ENCODE results near the gene PRTN3.

PRTN3 gene

GRCh38 chr19:855566-856120 lies 14.8 kb downstream of the PRTN3 start:
- no peak for TF ChIP-seq TAF1 (IDR thresholded peaks at IDR 0.05; ENCODE audit: borderline replicate concordance, insufficient read depth, low read length)
- TF ChIP-seq SIN3A (IDR thresholded peaks at IDR 0.05; ENCODE audit: borderline replicate concordance, insufficient read depth, low read length): no peak
- TF ChIP-seq REST (IDR thresholded peaks at IDR 0.05; ENCODE audit: insufficient read depth in 1 of 2, low read depth in 2 of 2, low read length in 2 of 2): no peak
- no peak for TF ChIP-seq POLR2AphosphoS5 (IDR thresholded peaks at IDR 0.05; ENCODE audit: low read depth, low read length)
- TF ChIP-seq FOXP2 (optimal IDR thresholded peaks at IDR 0.05; ENCODE audit: borderline replicate concordance, extremely low read depth, extremely low read length, insufficient read depth): no peak

GRCh38 chr19:858284-858683 lies 17.5 kb downstream of the PRTN3 start:
- TF ChIP-seq SIN3A (IDR thresholded peaks at IDR 0.05; ENCODE audit: borderline replicate concordance, insufficient read depth, low read length) (no peak), FOXP2 (optimal IDR thresholded peaks at IDR 0.05; ENCODE audit: borderline replicate concordance, extremely low read depth, extremely low read length, insufficient read depth) (no peak), TAF1 (IDR thresholded peaks at IDR 0.05; ENCODE audit: borderline replicate concordance, insufficient read depth, low read length) (no peak), REST (IDR thresholded peaks at IDR 0.05; ENCODE audit: insufficient read depth in 1 of 2, low read depth in 2 of 2, low read length in 2 of 2) (no peak), POLR2AphosphoS5 (IDR thresholded peaks at IDR 0.05; ENCODE audit: low read depth, low read length) (no peak)

- TF ChIP-seq SIN3A (IDR thresholded peaks at IDR 0.05; ENCODE audit: borderline replicate concordance, insufficient read depth, low read length) (no peak), TAF1 (IDR thresholded peaks at IDR 0.05; ENCODE audit: borderline replicate concordance, insufficient read depth, low read length) (no peak), FOXP2 (optimal IDR thresholded peaks at IDR 0.05; ENCODE audit: borderline replicate concordance, extremely low read depth, extremely low read length, insufficient read depth) (no peak), REST (IDR thresholded peaks at IDR 0.05; ENCODE audit: insufficient read depth in 1 of 2, low read depth in 2 of 2, low read length in 2 of 2) (no peak), POLR2AphosphoS5 (IDR thresholded peaks at IDR 0.05; ENCODE audit: low read depth, low read length) (no peak)
Observed at GRCh38 chr19:858868-859843, 18.4 kb downstream of the PRTN3 start, which contains the start of gene CFD. Gene CFD, plus strand, starts transcription at chr19:859664. Its CDS starts 26 bp downstream, at chr19:859690.

- no peak for TF ChIP-seq FOXP2 (optimal IDR thresholded peaks at IDR 0.05; ENCODE audit: borderline replicate concordance, extremely low read depth, extremely low read length, insufficient read depth)
Observed at GRCh38 chr19:861141-861755, 20.4 kb downstream of the PRTN3 start.

GRCh38 chr19:861756-862580 lies 21.2 kb downstream of the PRTN3 start:
- TF ChIP-seq REST (IDR thresholded peaks at IDR 0.05; ENCODE audit: insufficient read depth in 1 of 2, low read depth in 2 of 2, low read length in 2 of 2) (no peak), FOXP2 (optimal IDR thresholded peaks at IDR 0.05; ENCODE audit: borderline replicate concordance, extremely low read depth, extremely low read length, insufficient read depth) (no peak), POLR2AphosphoS5 (IDR thresholded peaks at IDR 0.05; ENCODE audit: low read depth, low read length) (no peak), TAF1 (IDR thresholded peaks at IDR 0.05; ENCODE audit: borderline replicate concordance, insufficient read depth, low read length) (no peak), SIN3A (IDR thresholded peaks at IDR 0.05; ENCODE audit: borderline replicate concordance, insufficient read depth, low read length) (no peak)
